Endometrial microvascular endothelial cells (primary cell): ENCODE measurements around the gene PRKCA. TPM values are rescaled to one million over a fixed set of nuclear protein-coding genes. Genes with fewer than 3 reads are reported as not detected.

ENCODE experiments used
- in situ Hi-C: cut with HindIII; loops from 2 replicates; pipeline ENCODE4 v1.10.0; 2017; ENCODE audit warnings: low sequenced_read_pairs, low pct_unique_long_range_greater_than_20kb; ENCODE audit errors: inconsistent ontology term
- total RNA-seq: library from RNA; depleted of rRNA; stranded (reverse); fragments of >200 nt; gene quantifications from one replicate; pipeline ENCODE4 v1.2.3, GENCODE V29; 2015; ENCODE audit errors: inconsistent ontology term

PRKCA gene
- total RNA-seq, 1 donor from 2014 or later: 21.7 TPM

DNA sequence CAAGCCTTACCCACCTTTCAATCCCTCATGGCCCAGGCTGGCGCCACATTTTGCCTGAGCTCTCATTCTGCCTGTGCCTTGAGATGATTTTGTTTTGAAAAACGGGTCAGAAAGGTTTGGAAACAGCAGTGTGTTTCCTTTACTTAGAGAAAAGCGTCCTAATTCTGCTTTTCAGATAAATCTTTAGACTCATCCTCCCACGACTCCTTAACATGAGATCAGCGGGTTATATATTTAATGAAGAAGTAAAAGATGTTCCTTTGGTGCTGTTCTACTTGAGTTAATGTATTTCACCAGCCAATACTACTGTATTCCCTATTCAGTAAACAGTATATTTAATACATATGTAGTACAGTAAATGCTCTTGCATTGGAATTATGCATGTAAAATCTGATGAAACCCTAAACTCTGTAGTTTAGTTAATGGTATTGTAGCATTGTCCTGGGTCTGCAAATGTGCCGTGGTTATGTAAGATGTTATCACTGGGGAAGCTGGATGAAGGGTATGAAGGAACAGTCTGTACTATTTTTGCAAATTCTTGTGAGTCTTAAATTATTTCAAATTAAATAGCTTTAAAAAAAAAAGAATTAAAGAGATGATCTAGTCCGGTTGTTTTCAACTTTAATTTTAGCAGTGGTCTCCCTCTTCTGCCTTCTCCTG is 333.1 kb downstream of the PRKCA start:
- in situ Hi-C loops: no loop called here

DNA sequence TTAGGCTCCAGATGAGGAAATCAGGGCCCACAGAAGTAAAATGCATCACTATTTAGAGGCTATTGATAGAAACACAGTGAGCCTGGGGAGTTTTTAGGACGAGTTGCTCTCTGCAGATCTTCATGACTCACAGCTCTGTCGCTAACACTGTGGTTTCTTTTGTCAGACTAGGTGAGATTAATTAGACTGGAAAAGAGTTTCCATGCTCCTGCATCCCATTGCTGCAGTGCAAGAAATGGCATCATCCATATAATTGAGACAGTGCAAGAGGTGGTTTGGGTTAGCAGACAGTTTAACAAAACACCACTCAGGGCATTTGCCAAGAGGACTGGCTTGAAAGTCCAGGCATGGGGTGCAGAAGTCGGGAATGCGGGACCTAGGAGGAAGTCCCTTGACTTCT is 333.7 kb downstream of the PRKCA start:
- in situ Hi-C loops: no loop called here

GRCh38 chr17:66637491-66637890 is 335.1 kb downstream of the PRKCA start:
- in situ Hi-C loops: no loop called here

- in situ Hi-C loops: no loop called here
Observed at GRCh38 chr17:66638707-66639479, 336.5 kb downstream of the PRKCA start.

DNA sequence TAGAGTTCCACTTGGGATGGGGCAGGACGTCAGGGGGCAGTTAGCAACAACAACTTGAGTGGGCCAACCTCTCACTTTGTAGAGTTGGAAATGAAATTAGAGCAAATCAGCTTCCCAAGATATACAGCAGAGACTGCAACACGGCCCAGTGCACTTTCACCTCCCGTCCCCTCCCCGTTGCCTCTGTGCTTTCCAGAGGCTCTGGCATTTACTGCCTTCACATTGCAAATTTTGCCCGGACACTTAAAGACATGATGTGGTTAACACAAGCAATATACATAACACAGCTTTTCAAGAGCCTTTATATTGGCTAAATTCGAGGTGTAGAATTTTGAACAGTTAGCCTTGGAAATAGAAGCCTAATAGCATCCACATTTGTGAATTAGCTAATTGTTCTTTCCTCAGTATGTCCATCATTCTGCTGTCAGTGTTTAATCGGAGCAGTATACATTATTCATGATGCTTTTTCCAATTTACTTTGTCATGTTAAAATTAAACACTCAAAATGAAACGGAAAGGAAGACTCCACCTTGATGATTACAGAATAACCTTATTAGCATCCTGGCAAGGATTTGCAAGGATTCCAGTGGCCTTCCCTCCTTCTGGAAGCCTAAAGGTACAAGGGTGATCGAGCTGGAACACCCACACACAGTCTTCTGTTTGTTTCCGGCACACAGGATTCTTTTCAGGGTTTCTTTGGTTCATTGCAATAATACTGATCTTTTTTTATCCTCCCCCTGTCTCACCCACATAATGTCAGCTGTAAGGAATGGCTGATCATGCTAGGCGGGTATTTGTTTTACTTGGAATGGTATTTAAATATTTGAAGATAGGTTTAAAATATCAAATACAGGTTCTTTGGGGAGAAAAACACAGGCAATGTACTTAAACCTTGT is 341.6 kb downstream of the PRKCA start:
- in situ Hi-C loops: no loop called here

DNA sequence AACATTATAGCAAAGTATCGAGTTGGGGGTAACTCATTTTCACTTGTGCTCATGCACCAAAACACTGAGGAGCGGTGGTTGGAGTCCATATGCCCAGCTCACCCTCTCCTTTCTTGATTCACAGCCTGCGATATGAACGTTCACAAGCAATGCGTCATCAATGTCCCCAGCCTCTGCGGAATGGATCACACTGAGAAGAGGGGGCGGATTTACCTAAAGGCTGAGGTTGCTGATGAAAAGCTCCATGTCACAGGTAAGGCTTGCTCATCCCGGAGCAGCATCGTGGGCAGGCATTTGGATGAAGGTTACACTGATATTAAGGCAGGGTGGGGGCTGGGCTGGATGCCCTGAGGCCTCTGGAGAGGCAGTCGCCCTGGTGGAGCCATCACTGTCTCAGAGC is 342.8 kb downstream of the PRKCA start:
- in situ Hi-C loops: no loop called here

DNA sequence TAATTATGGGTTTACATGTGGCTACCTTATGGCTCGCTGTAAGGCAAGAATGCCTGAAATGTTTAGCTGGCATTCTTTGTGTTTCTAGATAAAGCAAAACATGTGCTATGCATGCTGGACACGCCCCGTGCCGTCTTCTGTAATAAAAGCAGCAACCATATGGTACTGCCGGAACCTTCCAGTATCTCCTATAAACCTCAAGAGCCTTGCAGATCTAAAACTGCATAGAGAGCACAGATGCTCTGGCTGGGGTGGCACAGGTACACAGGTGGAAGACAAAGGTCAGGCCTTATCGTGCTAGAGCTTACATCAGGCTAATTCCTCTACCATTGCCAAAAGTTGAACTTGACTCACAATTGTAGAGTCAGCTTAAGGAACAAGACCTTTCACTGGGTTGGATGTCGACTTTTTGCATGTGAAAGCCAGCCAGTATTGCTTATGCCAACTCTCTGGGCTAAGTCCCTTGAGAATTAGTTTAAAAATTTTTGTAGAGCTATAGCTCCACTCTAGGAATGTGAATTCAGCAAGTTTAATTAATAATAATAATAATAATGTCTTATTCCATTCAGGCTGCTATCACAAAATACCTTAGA is 345.1 kb downstream of the PRKCA start:
- in situ Hi-C loops: no loop called here

- in situ Hi-C loops: no loop called here
Observed at GRCh38 chr17:66649818-66650543, 347.6 kb downstream of the PRKCA start.

- in situ Hi-C loops: no loop called here
Observed at GRCh38 chr17:66650544-66650877, 348.1 kb downstream of the PRKCA start.

GRCh38 chr17:66652840-66653507 is 350.6 kb downstream of the PRKCA start:
- in situ Hi-C loops: no loop called here

DNA sequence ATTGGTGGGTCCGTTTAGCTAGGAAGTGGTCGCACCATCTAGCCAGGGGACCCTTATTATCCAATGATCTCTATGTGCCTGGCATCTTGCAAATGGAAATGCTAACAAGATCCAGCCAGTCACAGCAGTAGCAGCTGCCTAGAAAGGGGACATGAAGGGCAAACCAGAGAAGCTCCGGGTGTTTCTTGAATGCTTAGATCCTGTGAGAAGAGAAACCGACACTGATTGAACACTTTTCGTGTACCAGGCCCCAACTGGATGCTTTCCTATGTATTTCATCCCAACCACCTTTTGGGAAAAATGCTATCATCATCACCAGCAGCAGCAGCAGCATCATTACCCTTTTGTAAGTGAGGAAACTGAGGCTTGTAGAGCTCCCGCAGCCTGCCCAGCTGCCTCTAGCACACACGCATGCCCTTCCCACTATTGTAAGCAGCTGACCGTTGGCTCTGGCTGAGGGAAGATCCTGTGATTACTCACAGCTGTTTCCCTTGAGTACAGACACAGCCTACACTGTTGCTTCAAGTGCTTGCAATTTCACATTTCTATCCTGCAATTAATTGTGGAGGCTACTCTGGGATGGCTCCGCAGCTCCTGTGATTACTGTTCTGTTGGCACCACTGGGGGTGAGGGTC is 351.8 kb downstream of the PRKCA start:
- in situ Hi-C loops: no loop called here

- in situ Hi-C loops: no loop called here
Observed at GRCh38 chr17:66654764-66655163, 352.4 kb downstream of the PRKCA start.

GRCh38 chr17:66655461-66655860 is 353.0 kb downstream of the PRKCA start:
- in situ Hi-C loops: no loop called here

DNA sequence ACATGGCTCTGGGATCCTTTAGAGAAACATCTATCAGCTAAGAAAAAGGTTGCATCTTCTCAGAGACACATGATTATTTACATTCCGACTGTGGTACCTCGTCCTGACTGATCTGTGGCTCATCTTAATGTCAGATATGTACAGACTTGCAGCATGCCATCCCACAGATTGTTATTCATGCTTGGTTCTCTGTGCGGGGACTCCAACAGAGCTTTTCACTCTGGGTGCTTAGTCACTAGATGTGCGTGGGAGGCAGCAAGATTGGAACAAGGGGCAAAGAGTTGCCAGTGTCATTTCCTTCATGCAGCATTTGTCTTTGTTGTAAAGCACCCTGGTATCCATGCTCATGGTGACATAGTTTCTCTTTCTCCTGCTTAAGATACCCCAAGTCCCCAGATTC is 353.4 kb downstream of the PRKCA start:
- in situ Hi-C loops: no loop called here

DNA sequence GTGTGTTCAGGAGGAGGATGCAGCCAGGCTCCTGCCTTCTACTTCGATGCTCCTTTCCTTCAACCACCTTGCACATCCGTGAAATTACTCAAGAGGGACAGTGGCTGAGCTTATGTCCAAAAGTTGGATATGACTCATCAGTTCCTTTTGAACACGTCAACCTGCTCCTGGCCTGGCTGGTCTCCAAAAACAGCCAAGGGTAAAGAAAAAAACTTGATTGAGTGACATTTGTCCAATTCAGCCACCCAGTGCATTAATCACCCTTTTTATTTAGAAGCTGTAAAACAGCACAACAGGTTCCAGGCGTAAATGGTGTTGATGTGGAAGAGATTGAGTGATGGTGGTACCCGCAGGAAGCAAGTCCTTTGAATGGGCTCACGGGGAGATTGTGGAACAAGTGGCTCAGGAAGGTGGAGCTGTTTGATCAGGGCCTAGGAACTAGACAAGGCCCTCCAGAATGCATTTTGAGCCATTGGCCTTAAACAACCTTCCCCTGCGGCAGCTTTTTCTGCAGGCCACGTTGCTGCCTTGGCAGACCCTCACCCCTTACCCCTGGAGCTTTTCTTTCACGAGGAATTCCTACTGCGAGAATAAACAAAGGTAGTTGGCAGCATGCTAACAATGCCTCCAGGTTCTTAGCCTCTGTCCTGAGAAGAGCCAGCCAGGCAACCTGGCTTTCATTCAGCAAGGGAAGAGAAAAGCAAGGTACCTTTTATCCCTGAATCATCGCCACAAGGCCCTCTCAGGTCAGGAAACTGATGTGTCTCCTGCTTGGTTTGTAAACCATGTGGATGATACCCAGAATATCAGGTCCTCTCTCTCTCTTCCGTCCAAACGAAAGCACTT is 359.2 kb downstream of the PRKCA start:
- in situ Hi-C loops: no loop called here

GRCh38 chr17:66662496-66662895 is 360.1 kb downstream of the PRKCA start:
- in situ Hi-C loops: no loop called here

- in situ Hi-C loops: no loop called here
Observed at GRCh38 chr17:66663041-66663606, 360.7 kb downstream of the PRKCA start.
